SU-DHL-6 (cell line): ENCODE measurements around the gene RAB11FIP2.

Experiments used
- H2AFZ ChIP-seq: fragments of 200-600 bp; sonication (generic); 2 replicates; pipeline ENCODE4 v1.6.1; 2014; ENCODE audit warnings: low read depth, mild to moderate bottlenecking, moderate library complexity, mixed read lengths, antibody characterized with exemption, low read length; ENCODE audit not compliant: severe bottlenecking
- H3F3A ChIP-seq: fragments of 200-600 bp; shearing (Covaris generic); 2 replicates; pipeline ENCODE4 v1.6.0; 2016; ENCODE audit warnings: antibody characterized with exemption, mild to moderate bottlenecking; ENCODE audit not compliant: insufficient read depth
- H3K27ac ChIP-seq: fragments of 200-600 bp; sonication (generic); 2 replicates; pipeline ENCODE4 v1.5.1; 2016; ENCODE audit warnings: low read depth, mild to moderate bottlenecking, low read length, moderate library complexity, mixed read lengths
- H3K27me3 ChIP-seq: fragments of 200-600 bp; sonication (generic), shearing (Covaris generic); 2 replicates; pipeline ENCODE4 v1.6.0; 2014; ENCODE audit warnings: mild to moderate bottlenecking, low read length
- H3K36me3 ChIP-seq: fragments of 200-600 bp; sonication (generic); 2 replicates; pipeline ENCODE4 v1.6.1; 2014; ENCODE audit warnings: mild to moderate bottlenecking, low read length, mixed read lengths
- H3K4me2 ChIP-seq: fragments of 300-600, 200-600 bp; shearing (Covaris generic), sonication (generic); 2 replicates; pipeline ENCODE4 v1.6.0; 2014; ENCODE audit warnings: low read length, low read depth, mild to moderate bottlenecking; ENCODE audit not compliant: poor library complexity, severe bottlenecking
- H3K4me3 ChIP-seq: fragments of 200-600 bp; sonication (generic); 2 replicates; pipeline ENCODE4 v1.5.1; 2014; ENCODE audit warnings: antibody characterized with exemption, low read length, mild to moderate bottlenecking, mixed read lengths; ENCODE audit not compliant: insufficient read depth, poor library complexity, severe bottlenecking
- H3K79me2 ChIP-seq: fragments of 200-600 bp; sonication (generic); 2 replicates; pipeline ENCODE4 v1.6.1; 2014; ENCODE audit warnings: mild to moderate bottlenecking, low read length, moderate library complexity; ENCODE audit not compliant: insufficient read depth
- H3K9ac ChIP-seq: fragments of 200-600 bp; sonication (generic); 2 replicates; pipeline ENCODE4 v1.7.0; 2014; ENCODE audit warnings: mild to moderate bottlenecking, low read length
- H3K9me2 ChIP-seq: fragments of 200-600 bp; sonication (generic); replicated peaks from 2 replicates; pipeline ENCODE4 v1.6.1; 2014; ENCODE audit warnings: low read length; ENCODE audit not compliant: insufficient read depth
- H3K9me3 ChIP-seq: fragments of 200-600 bp; sonication (generic); 2 replicates; pipeline ENCODE4 v1.6.1; 2014; ENCODE audit warnings: low read length, mixed read lengths; ENCODE audit not compliant: insufficient read depth
- H4K20me1 ChIP-seq: fragments of 200-600 bp; sonication (generic); 2 replicates; pipeline ENCODE4 v1.6.1; 2014; ENCODE audit warnings: low read depth, mild to moderate bottlenecking, antibody characterized with exemption, low read length, moderate library complexity, mixed read lengths
- EZH2phosphoT487 ChIP-seq: fragments of 200-600 bp; sonication (generic), shearing (Covaris generic); conservative IDR thresholded peaks from 2 replicates; pipeline ENCODE4 v1.6.1; 2018; ENCODE audit warnings: mild to moderate bottlenecking, antibody characterized with exemption, low read length, moderate library complexity, mixed read lengths
- TF ChIP-seq, protein P1 (sequence below): fragments of 200-600 bp; sonication (generic); IDR thresholded peaks from one replicate; pipeline ENCODE4 v1.5.1; 2017; ENCODE audit warnings: antibody characterized with exemption, mild to moderate bottlenecking, low read length, moderate library complexity; ENCODE audit not compliant: insufficient read depth, poor library complexity, severe bottlenecking

RAB11FIP2 gene, protein sequence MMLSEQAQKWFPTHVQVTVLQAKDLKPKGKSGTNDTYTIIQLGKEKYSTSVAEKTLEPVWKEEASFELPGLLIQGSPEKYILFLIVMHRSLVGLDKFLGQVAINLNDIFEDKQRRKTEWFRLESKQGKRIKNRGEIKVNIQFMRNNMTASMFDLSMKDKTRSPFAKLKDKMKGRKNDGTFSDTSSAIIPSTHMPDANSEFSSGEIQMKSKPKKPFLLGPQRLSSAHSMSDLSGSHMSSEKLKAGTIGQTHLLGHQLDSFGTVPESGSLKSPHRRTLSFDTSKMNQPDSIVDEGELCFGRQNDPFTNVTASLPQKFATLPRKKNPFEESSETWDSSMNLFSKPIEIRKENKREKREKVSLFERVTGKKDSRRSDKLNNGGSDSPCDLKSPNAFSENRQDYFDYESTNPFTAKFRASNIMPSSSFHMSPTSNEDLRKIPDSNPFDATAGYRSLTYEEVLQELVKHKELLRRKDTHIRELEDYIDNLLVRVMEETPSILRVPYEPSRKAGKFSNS

DNA sequence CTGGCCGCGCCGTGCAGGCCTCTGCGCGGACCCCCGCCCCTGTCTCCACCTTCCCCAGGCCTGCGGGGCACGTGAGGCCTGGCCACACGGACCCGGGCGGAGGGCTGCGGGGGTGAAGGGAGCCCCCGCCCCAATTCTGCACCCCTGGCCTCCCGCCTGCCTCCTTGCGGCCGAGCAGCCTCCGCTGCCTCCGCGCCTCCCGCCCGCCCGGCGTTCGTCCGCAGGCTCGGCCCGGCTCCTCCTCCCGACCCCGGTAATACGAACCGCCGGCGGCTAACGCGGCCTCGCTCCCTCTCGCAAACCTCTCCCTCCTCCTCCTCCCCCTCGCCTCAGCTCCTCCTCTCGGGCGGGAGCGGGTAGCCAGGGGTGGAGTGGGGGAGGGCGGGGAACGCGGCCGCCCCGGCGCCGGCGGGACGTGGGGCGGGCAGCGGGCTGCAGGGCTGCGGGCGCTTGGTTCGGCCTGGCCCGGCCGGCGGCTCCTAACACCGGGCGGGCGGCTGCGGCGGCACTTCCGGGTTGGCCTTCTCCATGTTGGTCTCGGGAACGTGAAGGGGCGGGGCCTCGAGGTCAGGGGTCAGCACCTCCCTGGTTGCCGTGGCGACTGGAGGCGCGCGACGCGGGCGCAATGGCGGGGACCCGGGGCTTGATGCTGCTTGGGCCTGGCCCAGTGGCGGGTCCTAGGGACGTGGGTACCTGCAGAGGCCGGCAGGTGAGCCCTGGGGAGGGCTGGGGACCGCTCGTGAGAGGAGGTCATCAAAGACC, at the start of gene RAB11FIP2:
Gene RAB11FIP2, minus strand, starts transcription at position 547 of the 762 bp plus-strand sequence. CDS start 778 bp downstream, outside the sequence.
- Histone ChIP-seq H3K9me2 (no peaks in the 10 kb centered on the region), H3K4me3 (peak within 1 kb of the TSS; percentile 62), H3K9ac (peak within 1 kb of the TSS; percentile 94), H3F3A (0 out of 2 replicates have a peak, but pooled peaks cover 3% of the 10 kb centered on the region), H4K20me1 (no peaks in the 10 kb centered on the region; the same call in none of the 2 replicates), H3K36me3 (no peaks in the 10 kb centered on the region), H3K27ac (peak within 1 kb of the TSS; percentile 59), H2AFZ (peak within 1 kb of the TSS; percentile 52), H3K4me2 (peak within 1 kb of the TSS; percentile 93), H3K9me3 (no peaks in the 10 kb centered on the region), H3K79me2 (peaks cover 32% of the 10 kb centered on the region), H3K27me3 (no peaks in the 10 kb centered on the region)
- TF ChIP-seq, protein P1, sequence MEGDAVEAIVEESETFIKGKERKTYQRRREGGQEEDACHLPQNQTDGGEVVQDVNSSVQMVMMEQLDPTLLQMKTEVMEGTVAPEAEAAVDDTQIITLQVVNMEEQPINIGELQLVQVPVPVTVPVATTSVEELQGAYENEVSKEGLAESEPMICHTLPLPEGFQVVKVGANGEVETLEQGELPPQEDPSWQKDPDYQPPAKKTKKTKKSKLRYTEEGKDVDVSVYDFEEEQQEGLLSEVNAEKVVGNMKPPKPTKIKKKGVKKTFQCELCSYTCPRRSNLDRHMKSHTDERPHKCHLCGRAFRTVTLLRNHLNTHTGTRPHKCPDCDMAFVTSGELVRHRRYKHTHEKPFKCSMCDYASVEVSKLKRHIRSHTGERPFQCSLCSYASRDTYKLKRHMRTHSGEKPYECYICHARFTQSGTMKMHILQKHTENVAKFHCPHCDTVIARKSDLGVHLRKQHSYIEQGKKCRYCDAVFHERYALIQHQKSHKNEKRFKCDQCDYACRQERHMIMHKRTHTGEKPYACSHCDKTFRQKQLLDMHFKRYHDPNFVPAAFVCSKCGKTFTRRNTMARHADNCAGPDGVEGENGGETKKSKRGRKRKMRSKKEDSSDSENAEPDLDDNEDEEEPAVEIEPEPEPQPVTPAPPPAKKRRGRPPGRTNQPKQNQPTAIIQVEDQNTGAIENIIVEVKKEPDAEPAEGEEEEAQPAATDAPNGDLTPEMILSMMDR = peak; percentile 5
- no peak for TF ChIP-seq EZH2phosphoT487

DNA sequence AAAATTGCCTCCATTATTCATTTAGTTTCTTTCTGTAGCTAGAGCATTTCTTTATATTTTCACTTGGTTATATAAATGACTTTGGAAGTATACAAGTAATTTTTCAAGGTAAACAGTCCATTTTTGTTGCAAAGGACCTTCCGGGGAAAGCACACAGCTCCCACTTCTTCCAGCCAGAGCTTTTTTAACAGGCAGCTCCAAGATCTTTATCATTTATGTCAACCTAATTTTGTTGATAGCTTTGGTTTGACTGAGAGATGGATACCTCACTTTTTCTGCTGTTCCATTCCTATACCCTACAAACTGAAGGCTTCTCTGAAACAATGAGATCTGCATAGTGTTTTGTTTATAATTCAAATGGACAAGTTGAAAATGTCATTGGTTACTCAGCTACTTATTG, 49.3 kb upstream of the RAB11FIP2 start:
- no peaks in the 10 kb centered on the region for H3K9me2 ChIP-seq
- H3F3A ChIP-seq = no peaks in the 10 kb centered on the region
- H3K4me3 ChIP-seq = no peak overlapping the region
- H3K9me3 ChIP-seq = no peaks in the 10 kb centered on the region
- H3K27ac ChIP-seq = no peak overlapping the region
- H3K79me2 ChIP-seq = no peaks in the 10 kb centered on the region
- no peaks in the 10 kb centered on the region for H3K36me3 ChIP-seq
- H3K4me2 ChIP-seq = no peak overlapping the region
- H4K20me1 ChIP-seq = no peaks in the 10 kb centered on the region
- TF ChIP-seq EZH2phosphoT487 = no peak
- TF ChIP-seq, protein P1 = no peak
- no peak overlapping the region for H3K9ac ChIP-seq
- H2AFZ ChIP-seq = no peak overlapping the region
- no peaks in the 10 kb centered on the region for H3K27me3 ChIP-seq

DNA sequence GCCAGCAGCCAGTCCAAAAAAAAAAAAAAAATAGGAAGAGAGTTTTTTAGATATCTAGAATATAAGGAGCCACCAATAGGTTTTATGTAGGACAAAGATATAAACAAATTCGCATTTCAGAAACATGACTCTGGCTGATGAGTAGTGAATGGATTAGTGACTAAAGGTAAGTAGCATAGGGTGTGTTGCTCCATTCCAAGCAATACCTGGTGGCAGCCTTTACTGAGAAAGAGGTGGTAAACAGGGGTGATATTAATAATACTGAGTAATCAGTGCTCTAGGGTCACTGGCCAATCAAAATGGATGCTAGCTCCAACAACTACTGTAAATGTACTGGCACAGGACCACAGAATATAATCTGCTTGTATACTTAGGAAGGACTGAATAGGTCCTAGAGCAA, 45.5 kb upstream of the RAB11FIP2 start:
- H3K9ac ChIP-seq = no peak overlapping the region
- no peaks in the 10 kb centered on the region for H3F3A ChIP-seq
- no peaks in the 10 kb centered on the region for H3K79me2 ChIP-seq
- no peaks in the 10 kb centered on the region for H3K9me2 ChIP-seq
- no peaks in the 10 kb centered on the region for H3K36me3 ChIP-seq
- H3K27ac ChIP-seq = no peak overlapping the region
- no peak for TF ChIP-seq EZH2phosphoT487
- TF ChIP-seq, protein P1 = no peak
- H3K4me2 ChIP-seq = no peak overlapping the region
- no peaks in the 10 kb centered on the region for H4K20me1 ChIP-seq
- no peak overlapping the region for H3K4me3 ChIP-seq
- no peak overlapping the region for H2AFZ ChIP-seq
- H3K27me3 ChIP-seq = no peaks in the 10 kb centered on the region
- H3K9me3 ChIP-seq = no peaks in the 10 kb centered on the region
